ENCODE measurements around the gene LTC4S. TPM values are rescaled to one million over a fixed set of nuclear protein-coding genes. Genes with fewer than 3 reads are reported as not detected.

LTC4S gene
- total and polyA plus RNA-seq, 2 experiments from 2014 or later: 1.6 to 3.7 TPM

DNA sequence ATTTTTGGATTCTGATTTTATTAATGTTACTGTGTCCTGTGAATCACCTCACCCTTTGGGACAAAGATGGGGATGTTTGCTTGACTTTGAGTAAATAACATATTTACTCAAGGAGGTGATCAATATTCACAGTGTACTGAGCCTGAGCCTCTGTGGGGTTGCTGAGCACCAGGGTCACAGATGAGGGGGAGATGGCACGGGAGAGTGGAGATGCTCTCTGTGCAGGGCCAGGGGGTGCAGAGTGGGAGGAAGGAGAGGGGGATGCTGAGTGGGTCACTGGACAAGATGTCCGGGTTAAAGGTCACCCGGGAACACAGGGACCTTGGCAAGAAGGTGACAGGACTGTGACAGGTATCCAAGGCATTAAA is 30.9 kb downstream of the LTC4S start:
- peaks cover 42% of the 10 kb centered on the region for H3K36me3 ChIP-seq (ENCODE audit: low read depth)

GRCh38 chr5:179825655-179826182 is 31.9 kb downstream of the LTC4S start:
- no peak overlapping the region for H3K4me2 ChIP-seq (ENCODE audit: unreplicated experiment)
- no peaks in the 10 kb centered on the region for H3K27me3 ChIP-seq (replicated peaks; ENCODE audit: insufficient read depth)
- H3K9ac ChIP-seq: no peak overlapping the region
- H3F3A ChIP-seq (ENCODE audit: insufficient read depth): peaks cover 28% of the 10 kb centered on the region
- peak; percentile 41 for DNase-seq
- peaks cover 11% of the 10 kb centered on the region; the same call in 1 of the 2 replicates for H4K20me1 ChIP-seq (ENCODE audit: insufficient read depth)
- H3K4me1 ChIP-seq (ENCODE audit: insufficient read depth): peaks cover 13% of the 10 kb centered on the region
- H3K36me3 ChIP-seq (ENCODE audit: low read depth): peaks cover 52% of the 10 kb centered on the region
- H3K27ac ChIP-seq: no peak overlapping the region
- H3K79me2 ChIP-seq (ENCODE audit: insufficient read depth): peaks cover 78% of the 10 kb centered on the region
- no peak overlapping the region for H3K4me3 ChIP-seq
- no peak for TF ChIP-seq EZH2 (IDR thresholded peaks at IDR 0.05; ENCODE audit: insufficient read depth, poor library complexity, severe bottlenecking)
- TF ChIP-seq EZH2phosphoT487 (IDR thresholded peaks at IDR 0.05; ENCODE audit: insufficient read depth, low read depth): no peak
- H3K9me3 ChIP-seq (ENCODE audit: low read depth): no peaks in the 10 kb centered on the region
- in situ Hi-C loops (cut with MboI): no loop called here
- WGBS, 2 experiments (ENCODE audit: low coverage in 1 of 2, low lambda C conversion rate in 2 of 2, missing lambda C conversion rate in 2 of 2): 77 to 79% methylated on average over 13 of the region's 13 CpGs
- H2AFZ ChIP-seq: no peak overlapping the region
- no peaks in the 10 kb centered on the region for H3K9me2 ChIP-seq (ENCODE audit: insufficient read depth)

More for the DNA sequence above, 30.9 kb downstream of the LTC4S start:
- in situ Hi-C loops (cut with MboI): no loop called here
- Histone ChIP-seq H3K4me2 (ENCODE audit: unreplicated experiment) (no peak overlapping the region), H3K4me1 (ENCODE audit: insufficient read depth) (peaks cover 21% of the 10 kb centered on the region), H3K9me3 (ENCODE audit: low read depth) (no peaks in the 10 kb centered on the region), H3K9ac (no peak overlapping the region), H3K27ac (no peak overlapping the region), H4K20me1 (ENCODE audit: insufficient read depth) (peaks cover 11% of the 10 kb centered on the region; the same call in 1 of the 2 replicates), H2AFZ (no peak overlapping the region), H3F3A (ENCODE audit: insufficient read depth) (peaks cover 18% of the 10 kb centered on the region), H3K9me2 (ENCODE audit: insufficient read depth) (no peaks in the 10 kb centered on the region), H3K4me3 (no peak overlapping the region), H3K79me2 (ENCODE audit: insufficient read depth) (peaks cover 70% of the 10 kb centered on the region), H3K27me3 (replicated peaks; ENCODE audit: insufficient read depth) (no peaks in the 10 kb centered on the region)
- no peak for DNase-seq
- 90 to 96% methylated on average over 3 of the region's 3 CpGs for WGBS, 2 experiments (ENCODE audit: low coverage in 1 of 2, low lambda C conversion rate in 2 of 2, missing lambda C conversion rate in 2 of 2)
- TF ChIP-seq EZH2phosphoT487 (IDR thresholded peaks at IDR 0.05; ENCODE audit: insufficient read depth, low read depth): no peak
- TF ChIP-seq EZH2 (IDR thresholded peaks at IDR 0.05; ENCODE audit: insufficient read depth, poor library complexity, severe bottlenecking): no peak

- Histone ChIP-seq H4K20me1 (ENCODE audit: insufficient read depth) (peaks cover 4% of the 10 kb centered on the region; the same call in 1 of the 2 replicates), H3K36me3 (ENCODE audit: low read depth) (peaks cover 60% of the 10 kb centered on the region), H3K9ac (0 out of 2 replicates have a peak overlapping the region, but pooled peaks have one; percentile 11)
Observed at GRCh38 chr5:179827680-179828079, 33.9 kb downstream of the LTC4S start.

DNA sequence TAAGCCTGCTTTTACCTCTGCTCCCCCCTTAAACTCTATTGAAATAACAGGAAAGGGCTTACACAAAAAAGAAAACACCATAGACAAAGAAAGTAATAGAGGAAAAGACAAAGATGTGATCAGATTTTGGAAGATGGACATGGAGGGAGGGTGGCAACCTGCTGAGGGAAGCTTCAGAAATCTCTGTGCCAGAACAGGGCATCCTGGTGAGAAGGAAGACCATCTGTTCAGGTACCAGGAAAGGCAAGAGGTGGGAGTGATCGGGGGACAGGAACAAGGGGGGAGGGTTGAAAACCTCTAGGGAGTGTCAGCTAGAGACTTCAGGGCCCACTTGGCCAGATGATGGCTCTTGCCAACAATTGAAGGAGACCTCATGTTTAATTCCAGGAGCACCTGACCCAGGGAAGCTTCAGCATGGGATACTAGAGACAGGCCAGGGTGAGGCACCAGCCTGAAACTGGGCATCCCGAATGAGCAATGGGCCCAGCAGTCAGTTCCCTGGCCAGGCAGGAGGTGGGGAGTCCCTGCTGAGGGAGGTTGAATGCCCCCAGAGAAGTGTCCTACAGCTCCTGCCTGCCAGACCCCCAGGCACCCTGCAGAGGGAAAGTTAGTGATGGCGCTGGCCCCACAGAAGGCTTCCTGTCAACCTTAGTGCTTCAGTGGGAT is 35.1 kb downstream of the LTC4S start:
- Histone ChIP-seq H3K9me2 (ENCODE audit: insufficient read depth) (no peaks in the 10 kb centered on the region), H3K36me3 (ENCODE audit: low read depth) (peaks cover 69% of the 10 kb centered on the region), H3K4me3 (no peak overlapping the region), H2AFZ (no peak overlapping the region), H3K4me1 (ENCODE audit: insufficient read depth) (no peaks in the 10 kb centered on the region), H3F3A (ENCODE audit: insufficient read depth) (peaks cover 34% of the 10 kb centered on the region), H3K4me2 (ENCODE audit: unreplicated experiment) (no peak overlapping the region), H3K27me3 (replicated peaks; ENCODE audit: insufficient read depth) (no peaks in the 10 kb centered on the region), H3K9me3 (ENCODE audit: low read depth) (no peaks in the 10 kb centered on the region), H3K27ac (no peak overlapping the region), H3K79me2 (ENCODE audit: insufficient read depth) (peaks cover 70% of the 10 kb centered on the region), H3K9ac (no peak overlapping the region), H4K20me1 (ENCODE audit: insufficient read depth) (no peaks in the 10 kb centered on the region; the same call in 1 of the 2 replicates)
- TF ChIP-seq EZH2 (IDR thresholded peaks at IDR 0.05; ENCODE audit: insufficient read depth, poor library complexity, severe bottlenecking) (no peak), EZH2phosphoT487 (IDR thresholded peaks at IDR 0.05; ENCODE audit: insufficient read depth, low read depth) (no peak)
- DNase-seq: no peak
- in situ Hi-C loops (cut with MboI): no loop called here
- 89 to 97% methylated on average over 3 of the region's 3 CpGs for WGBS, 2 experiments (ENCODE audit: low coverage in 1 of 2, low lambda C conversion rate in 2 of 2, missing lambda C conversion rate in 2 of 2)

More at GRCh38 chr5:179827680-179828079, 33.9 kb downstream of the LTC4S start:
- no peaks in the 10 kb centered on the region for H3K9me3 ChIP-seq (ENCODE audit: low read depth)
- no peak overlapping the region for H3K4me2 ChIP-seq (ENCODE audit: unreplicated experiment)
- WGBS, 2 experiments (ENCODE audit: low coverage in 1 of 2, low lambda C conversion rate in 2 of 2, missing lambda C conversion rate in 2 of 2): 65 to 70% methylated on average over 9 of the region's 9 CpGs
- H3K27me3 ChIP-seq (replicated peaks; ENCODE audit: insufficient read depth): no peaks in the 10 kb centered on the region
- peaks cover 28% of the 10 kb centered on the region for H3F3A ChIP-seq (ENCODE audit: insufficient read depth)
- in situ Hi-C loops (cut with MboI): no loop called here
- DNase-seq: peak; percentile 77
- no peak overlapping the region for H3K4me3 ChIP-seq
- peaks cover 72% of the 10 kb centered on the region for H3K79me2 ChIP-seq (ENCODE audit: insufficient read depth)
- H2AFZ ChIP-seq: no peak overlapping the region
- no peaks in the 10 kb centered on the region for H3K9me2 ChIP-seq (ENCODE audit: insufficient read depth)
- peak overlapping the region; percentile 17; the same call in 1 of the 2 replicates for H3K27ac ChIP-seq
- peaks cover 4% of the 10 kb centered on the region; the same call in 1 of the 2 replicates for H3K4me1 ChIP-seq (ENCODE audit: insufficient read depth)
- TF ChIP-seq EZH2 (IDR thresholded peaks at IDR 0.05; ENCODE audit: insufficient read depth, poor library complexity, severe bottlenecking) (no peak), EZH2phosphoT487 (IDR thresholded peaks at IDR 0.05; ENCODE audit: insufficient read depth, low read depth) (no peak)

All from GM23248 (cell line).